ENCODE measurements around the gene TASP1.

TASP1 gene, protein sequence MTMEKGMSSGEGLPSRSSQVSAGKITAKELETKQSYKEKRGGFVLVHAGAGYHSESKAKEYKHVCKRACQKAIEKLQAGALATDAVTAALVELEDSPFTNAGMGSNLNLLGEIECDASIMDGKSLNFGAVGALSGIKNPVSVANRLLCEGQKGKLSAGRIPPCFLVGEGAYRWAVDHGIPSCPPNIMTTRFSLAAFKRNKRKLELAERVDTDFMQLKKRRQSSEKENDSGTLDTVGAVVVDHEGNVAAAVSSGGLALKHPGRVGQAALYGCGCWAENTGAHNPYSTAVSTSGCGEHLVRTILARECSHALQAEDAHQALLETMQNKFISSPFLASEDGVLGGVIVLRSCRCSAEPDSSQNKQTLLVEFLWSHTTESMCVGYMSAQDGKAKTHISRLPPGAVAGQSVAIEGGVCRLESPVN

DNA sequence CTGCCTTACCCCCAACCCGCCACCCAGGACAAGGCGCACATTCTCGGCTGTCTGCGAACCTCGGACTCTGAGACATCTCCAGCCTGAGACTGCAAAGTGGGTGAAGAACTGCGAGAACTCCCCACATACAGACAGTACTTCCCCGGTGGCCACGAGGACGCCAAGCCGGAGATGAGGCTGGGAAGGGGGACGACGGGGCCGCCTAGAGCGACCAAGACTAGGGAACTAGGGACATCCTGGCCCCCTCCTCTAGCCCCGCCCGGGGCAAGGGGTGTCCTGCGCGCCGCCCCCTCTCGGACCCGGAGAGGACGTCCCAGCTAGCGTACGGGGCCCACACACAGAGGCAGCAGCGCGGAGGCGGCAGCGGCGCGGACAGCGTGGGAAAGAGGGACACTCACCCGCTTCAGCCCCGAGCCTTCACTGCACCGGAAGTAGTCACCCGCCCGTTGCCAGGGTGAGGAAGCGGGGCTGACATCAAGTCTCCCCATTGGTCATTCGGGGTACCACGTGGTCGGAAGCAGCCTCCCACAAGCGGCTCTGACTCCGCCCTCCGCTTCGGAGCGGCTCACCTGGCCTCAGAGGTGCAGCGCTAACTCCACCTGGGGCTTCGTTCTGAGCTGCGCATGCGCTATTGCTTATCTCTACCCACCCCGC, at the start of gene TASP1:
Gene TASP1 (minus strand): TSS at position 437 of the 654 bp plus-strand sequence. CDS start 8,854 bp downstream, outside the sequence.
- H3K9me3 Mint-ChIP-seq = no peaks in the 10 kb centered on the region
- H3K4me3 Mint-ChIP-seq = peak within 1 kb of the TSS; percentile 90

DNA sequence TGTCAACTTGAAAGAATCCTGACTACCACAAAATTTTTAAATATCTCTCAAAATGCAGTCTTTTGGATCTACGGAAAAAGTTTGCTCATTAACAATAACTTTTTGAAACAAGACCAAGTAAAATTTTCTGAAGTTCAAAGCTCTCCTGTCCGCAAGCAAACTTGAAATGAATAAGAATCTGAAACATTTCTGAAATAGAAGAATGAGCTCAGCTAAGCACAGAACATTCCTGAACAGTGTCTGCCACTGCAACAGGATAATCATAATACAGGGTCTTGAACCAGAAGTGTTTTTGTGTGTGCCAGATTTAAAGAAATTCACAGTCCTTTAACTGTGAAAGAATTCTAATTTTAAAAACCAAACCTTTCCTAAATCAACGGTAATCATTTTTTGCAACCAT, 49.1 kb upstream of the TASP1 start:
- no peaks in the 10 kb centered on the region for H3K9me3 Mint-ChIP-seq
- H3K4me1 Mint-ChIP-seq = peaks cover 25% of the 10 kb centered on the region
- no peak overlapping the region for H3K27ac Mint-ChIP-seq
- ATAC-seq (ENCODE audit: low read depth) (no peak), DNase-seq (ENCODE audit: low spot score in 2 of 2) (no peak)
- H3K27me3 Mint-ChIP-seq = peaks cover 3% of the 10 kb centered on the region
- H3K36me3 Mint-ChIP-seq = no peaks in the 10 kb centered on the region
- H3K4me3 Mint-ChIP-seq = no peak overlapping the region

More for the DNA sequence above, at the start of gene TASP1:
- Mint-ChIP-seq H3K4me1 (peaks cover 18% of the 10 kb centered on the region), H3K36me3 (peaks cover 5% of the 10 kb centered on the region), H3K27ac (peak within 1 kb of the TSS; percentile 93), H3K27me3 (peaks cover 2% of the 10 kb centered on the region)
- DNase-seq (ENCODE audit: low spot score in 2 of 2) (peak; percentile 91 to 96), ATAC-seq (ENCODE audit: low read depth) (peak; percentile 98)

DNA sequence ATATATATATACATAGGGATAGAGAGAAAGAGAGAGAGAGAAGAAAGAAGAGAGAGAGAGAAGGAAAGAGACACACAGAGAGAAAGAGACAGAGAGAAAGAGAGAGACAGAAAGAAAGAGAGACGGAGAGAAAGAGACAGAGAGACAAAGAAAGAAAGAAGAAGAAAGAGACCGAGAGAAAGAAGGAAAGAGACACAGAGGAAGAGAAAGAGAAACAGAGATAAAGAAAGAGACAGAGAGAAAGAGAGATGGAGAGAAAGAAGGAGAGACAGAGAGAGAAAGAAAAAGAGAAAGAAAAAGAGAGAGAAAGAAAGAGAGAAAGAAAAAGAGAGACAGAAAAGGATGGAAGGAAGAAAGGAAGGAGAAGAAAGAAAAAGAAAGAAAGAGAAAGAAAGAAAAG, 46.9 kb upstream of the TASP1 start:
- no peak for ATAC-seq (ENCODE audit: low read depth)
- no peaks in the 10 kb centered on the region for H3K36me3 Mint-ChIP-seq
- H3K9me3 Mint-ChIP-seq = no peaks in the 10 kb centered on the region
- DNase-seq (ENCODE audit: low spot score in 2 of 2) = no peak
- peaks cover 1% of the 10 kb centered on the region for H3K27me3 Mint-ChIP-seq
- H3K4me3 Mint-ChIP-seq = no peak overlapping the region
- peaks cover 25% of the 10 kb centered on the region for H3K4me1 Mint-ChIP-seq
- H3K27ac Mint-ChIP-seq = peak overlapping the region; percentile 12

DNA sequence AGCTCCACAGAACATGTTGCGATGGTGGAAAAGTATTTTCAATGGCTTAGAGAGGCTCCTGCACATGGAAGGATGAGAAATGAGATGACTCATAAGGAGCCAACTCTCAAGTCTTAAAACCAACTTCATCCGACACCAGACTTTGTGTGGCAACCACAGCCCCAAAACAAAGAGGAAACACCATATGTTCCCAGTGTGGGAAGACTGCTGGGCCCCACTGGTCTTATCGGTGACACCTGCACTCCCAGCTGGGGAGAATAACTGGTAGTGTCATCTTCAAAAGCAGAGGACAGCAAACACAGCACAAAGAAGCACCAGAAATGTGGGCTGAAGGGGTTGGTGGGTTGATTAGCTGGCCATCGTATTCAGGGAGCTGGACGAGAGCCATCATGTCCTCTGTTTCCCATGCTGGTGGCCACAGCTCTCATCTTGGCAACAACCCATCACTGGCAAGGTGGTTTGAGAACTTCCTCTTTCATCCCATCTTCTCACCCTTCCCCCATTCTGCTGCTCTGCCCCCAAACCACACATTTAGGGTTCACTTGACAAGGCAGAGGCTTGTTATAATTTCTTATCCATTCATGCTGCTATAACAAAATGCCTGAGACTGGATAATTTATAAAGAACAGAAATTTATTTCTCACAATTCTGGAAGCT, 46.0 kb upstream of the TASP1 start:
- DNase-seq (ENCODE audit: low spot score in 2 of 2) = peak; percentile 10 to 14
- Mint-ChIP-seq H3K4me3 (peak overlapping the region; percentile 38), H3K36me3 (no peaks in the 10 kb centered on the region), H3K27me3 (peaks cover 1% of the 10 kb centered on the region), H3K9me3 (no peaks in the 10 kb centered on the region), H3K27ac (peak overlapping the region; percentile 65), H3K4me1 (peaks cover 25% of the 10 kb centered on the region)
- ATAC-seq (ENCODE audit: low read depth) = peak; percentile 92

DNA sequence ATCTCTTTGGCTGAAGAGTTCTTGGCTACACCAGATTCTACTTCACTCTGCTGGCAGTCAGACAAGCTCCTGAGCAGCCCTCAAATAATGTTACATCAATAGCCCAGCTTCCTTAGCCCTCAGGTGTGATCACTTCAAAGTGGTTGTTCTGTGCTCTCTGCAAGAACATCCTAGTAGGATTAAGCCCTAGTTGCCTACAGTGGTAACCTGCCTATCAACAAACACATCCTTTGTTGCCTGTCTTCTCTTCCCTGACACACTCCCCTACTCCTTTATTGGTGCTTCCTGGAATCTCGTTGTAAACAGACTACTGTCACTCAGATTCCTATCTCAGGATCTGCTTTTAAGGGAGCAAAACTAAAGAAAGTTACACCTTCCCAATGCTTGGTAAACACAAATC, 45.1 kb upstream of the TASP1 start:
- Mint-ChIP-seq H3K4me3 (no peak overlapping the region), H3K27ac (peak overlapping the region; percentile 65), H3K27me3 (peaks cover 1% of the 10 kb centered on the region), H3K36me3 (no peaks in the 10 kb centered on the region), H3K9me3 (no peaks in the 10 kb centered on the region), H3K4me1 (peaks cover 25% of the 10 kb centered on the region)
- no peak for ATAC-seq (ENCODE audit: low read depth)
- DNase-seq (ENCODE audit: low spot score in 2 of 2) = no peak

DNA sequence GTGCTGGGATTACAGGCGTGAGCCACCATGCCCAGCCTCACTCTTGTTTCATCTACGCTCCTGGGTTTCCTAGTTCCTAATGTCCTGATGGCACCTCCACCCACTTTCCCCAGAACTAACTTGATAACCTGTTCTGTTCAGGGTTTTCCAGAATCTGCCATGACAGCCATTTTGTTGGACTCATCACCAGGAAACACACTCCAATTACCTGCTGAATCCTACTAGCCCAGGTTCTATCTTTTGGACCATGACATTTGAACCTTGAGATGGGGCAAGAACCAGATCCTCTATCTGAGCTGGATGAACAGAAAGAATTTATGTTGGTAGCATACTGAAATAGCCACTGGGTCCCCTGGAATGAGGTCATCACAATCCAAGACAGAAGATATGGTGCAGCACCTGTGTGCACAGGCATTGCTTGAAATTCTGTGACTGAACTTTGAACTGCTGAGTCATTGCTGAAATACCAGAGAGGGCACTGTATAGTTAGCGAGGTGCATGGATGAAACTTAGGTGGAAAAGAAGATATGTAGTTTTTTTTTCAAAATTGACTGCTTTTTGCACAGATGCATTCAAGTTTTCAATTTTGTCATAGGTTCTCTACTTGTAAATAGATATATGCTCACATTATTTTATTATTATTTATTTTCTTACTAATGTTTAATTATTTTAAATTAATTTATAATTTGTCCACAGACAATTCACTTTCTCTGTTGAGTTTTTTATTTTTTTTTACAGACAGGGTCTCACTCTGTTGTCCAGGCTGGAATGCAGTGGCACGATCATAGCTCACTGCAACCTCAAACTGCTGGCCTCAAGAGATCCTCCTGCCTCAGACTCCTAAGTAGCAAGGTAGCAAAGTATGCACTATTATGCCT, 42.8 kb upstream of the TASP1 start:
- ATAC-seq (ENCODE audit: low read depth) (no peak), DNase-seq (ENCODE audit: low spot score in 2 of 2) (no peak)
- Mint-ChIP-seq H3K27me3 (peaks cover 1% of the 10 kb centered on the region), H3K9me3 (no peaks in the 10 kb centered on the region), H3K27ac (peak overlapping the region; percentile 29), H3K4me1 (peaks cover 23% of the 10 kb centered on the region), H3K4me3 (no peak overlapping the region), H3K36me3 (no peaks in the 10 kb centered on the region)

DNA sequence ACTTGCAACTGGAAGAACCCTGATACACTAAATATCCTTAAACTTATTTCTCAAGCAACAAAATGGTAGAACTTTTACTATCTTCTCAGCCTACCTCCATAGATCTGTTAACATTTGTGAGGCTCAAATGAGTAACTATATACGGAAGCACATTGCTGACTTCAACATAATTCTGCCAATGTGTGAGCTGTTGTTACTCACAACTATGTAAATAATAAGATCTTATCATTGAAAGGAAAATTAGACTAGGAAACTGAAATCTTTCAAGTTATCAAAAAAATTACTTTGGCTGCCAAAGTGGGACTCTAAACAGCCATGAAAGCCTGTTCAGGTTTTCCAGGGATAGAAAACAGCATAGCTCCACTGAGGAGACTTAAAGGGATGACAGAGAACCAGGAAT, 40.2 kb upstream of the TASP1 start:
- Mint-ChIP-seq H3K36me3 (no peaks in the 10 kb centered on the region), H3K4me1 (peaks cover 7% of the 10 kb centered on the region), H3K27me3 (peaks cover 2% of the 10 kb centered on the region), H3K4me3 (no peak overlapping the region), H3K27ac (no peak overlapping the region), H3K9me3 (no peaks in the 10 kb centered on the region)
- ATAC-seq (ENCODE audit: low read depth) (no peak), DNase-seq (ENCODE audit: low spot score in 2 of 2) (no peak)

DNA sequence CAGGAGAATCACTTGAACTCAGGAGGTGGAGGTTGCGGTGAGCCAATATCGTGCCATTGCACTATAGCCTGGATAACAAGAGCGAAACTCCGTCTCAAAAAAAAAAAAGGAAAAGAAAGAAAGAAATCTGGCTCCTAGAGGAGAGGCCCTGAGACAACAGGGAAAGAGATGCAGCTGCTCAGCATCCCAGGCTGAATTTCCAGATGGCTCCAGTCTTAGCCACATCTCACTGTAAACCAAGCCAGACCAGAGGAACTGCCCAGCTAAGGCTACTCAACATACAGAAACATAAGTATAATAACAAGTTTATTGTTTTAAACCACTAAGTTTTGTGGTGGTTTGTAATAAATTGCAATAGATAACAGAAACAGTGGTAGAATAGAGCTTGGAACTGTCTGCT, 38.5 kb upstream of the TASP1 start:
- no peaks in the 10 kb centered on the region for H3K4me1 Mint-ChIP-seq
- H3K9me3 Mint-ChIP-seq = no peaks in the 10 kb centered on the region
- H3K27ac Mint-ChIP-seq = no peak overlapping the region
- no peak overlapping the region for H3K4me3 Mint-ChIP-seq
- peaks cover 2% of the 10 kb centered on the region for H3K27me3 Mint-ChIP-seq
- H3K36me3 Mint-ChIP-seq = no peaks in the 10 kb centered on the region
- DNase-seq (ENCODE audit: low spot score in 2 of 2) (no peak), ATAC-seq (ENCODE audit: low read depth) (no peak)

DNA sequence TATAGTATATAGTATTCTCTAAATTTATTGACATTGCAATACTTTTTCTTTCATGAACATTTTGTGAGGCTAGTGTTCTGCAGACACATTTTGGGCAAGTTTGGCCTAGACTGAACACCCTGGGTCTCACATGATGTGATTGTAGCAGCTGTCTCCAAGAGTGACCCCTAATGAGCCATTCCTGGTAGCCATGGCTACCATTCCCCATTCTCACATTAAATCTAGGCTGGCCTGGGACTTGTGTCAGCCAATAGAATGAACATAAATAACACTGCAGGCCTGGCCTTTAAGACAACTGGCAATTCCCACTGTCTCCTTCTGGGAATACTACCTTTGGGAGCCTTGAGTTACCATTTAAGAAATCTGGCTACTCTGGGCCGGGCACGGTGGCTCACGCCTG, 38.0 kb upstream of the TASP1 start:
- Mint-ChIP-seq H3K27ac (no peak overlapping the region), H3K4me1 (no peaks in the 10 kb centered on the region), H3K27me3 (peaks cover 5% of the 10 kb centered on the region), H3K4me3 (no peak overlapping the region), H3K36me3 (no peaks in the 10 kb centered on the region), H3K9me3 (no peaks in the 10 kb centered on the region)
- no peak for DNase-seq (ENCODE audit: low spot score in 2 of 2)
- ATAC-seq (ENCODE audit: low read depth) = no peak

DNA sequence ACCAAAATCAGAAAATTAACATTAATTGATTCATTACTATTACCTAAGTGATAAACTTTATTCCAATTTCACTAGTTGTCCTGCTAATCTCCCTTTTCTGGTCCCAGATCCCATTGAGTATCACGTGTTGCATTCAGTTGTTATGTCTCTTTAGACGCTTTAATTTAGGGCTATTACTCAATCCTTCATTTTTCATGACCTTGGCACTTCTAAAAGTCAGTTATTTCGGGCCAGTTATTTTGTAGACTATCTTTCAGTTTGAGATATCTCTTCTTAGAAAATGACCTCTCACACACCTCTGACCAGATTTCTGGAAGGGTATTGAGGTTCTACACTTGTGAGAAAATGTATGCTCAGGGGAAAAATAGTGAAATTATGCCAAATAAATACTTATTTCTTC, 34.0 kb upstream of the TASP1 start:
- H3K27me3 Mint-ChIP-seq = peaks cover 6% of the 10 kb centered on the region
- no peak overlapping the region for H3K27ac Mint-ChIP-seq
- no peaks in the 10 kb centered on the region for H3K9me3 Mint-ChIP-seq
- H3K4me3 Mint-ChIP-seq = no peak overlapping the region
- no peak for ATAC-seq (ENCODE audit: low read depth)
- H3K4me1 Mint-ChIP-seq = peaks cover 5% of the 10 kb centered on the region
- no peak for DNase-seq (ENCODE audit: low spot score in 2 of 2)
- no peaks in the 10 kb centered on the region for H3K36me3 Mint-ChIP-seq

DNA sequence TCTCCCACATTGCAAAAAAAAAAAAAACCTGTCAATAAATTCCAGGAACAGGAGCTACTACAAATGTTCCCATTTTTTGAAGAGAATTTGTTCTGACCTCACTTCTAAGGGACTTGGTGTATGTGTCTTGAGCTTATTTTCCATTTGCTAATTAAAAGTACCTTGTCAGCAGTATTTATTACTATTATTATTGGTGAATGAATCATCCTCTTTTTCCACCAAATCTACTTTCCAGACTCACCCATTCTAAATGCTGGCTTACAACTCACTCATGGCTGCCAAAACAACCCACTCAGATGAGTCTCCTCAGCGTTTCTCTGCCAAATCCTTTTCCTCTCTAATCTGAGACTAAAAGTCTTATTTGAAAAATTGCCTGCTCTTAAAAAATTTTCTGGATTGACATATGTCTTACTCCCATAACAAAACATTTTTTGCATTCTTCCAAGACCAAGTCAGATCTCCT, 33.2 kb upstream of the TASP1 start:
- H3K36me3 Mint-ChIP-seq = no peaks in the 10 kb centered on the region
- no peak overlapping the region for H3K27ac Mint-ChIP-seq
- no peak overlapping the region for H3K4me3 Mint-ChIP-seq
- H3K27me3 Mint-ChIP-seq = peaks cover 6% of the 10 kb centered on the region
- peaks cover 5% of the 10 kb centered on the region for H3K4me1 Mint-ChIP-seq
- no peaks in the 10 kb centered on the region for H3K9me3 Mint-ChIP-seq
- DNase-seq (ENCODE audit: low spot score in 2 of 2) (no peak), ATAC-seq (ENCODE audit: low read depth) (no peak)

DNA sequence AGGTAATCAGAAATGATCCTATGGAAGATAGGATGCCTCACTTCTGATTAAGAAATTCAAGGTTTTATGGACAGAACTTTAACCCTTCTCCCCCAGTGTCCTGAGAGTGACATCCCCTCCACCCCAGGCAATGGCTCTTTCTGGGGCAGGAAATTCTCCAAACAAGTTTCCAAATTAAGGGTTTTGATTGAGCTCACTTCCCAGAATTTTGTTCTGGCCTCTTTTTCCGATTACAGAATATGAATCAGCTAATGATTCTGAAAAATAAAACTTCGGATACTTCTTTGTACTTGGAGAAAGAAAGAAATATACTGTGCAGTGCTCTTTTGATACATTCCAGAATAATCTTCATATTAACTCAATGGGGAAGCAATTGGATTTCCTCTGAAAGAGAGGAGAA, 32.8 kb upstream of the TASP1 start:
- Mint-ChIP-seq H3K9me3 (no peaks in the 10 kb centered on the region), H3K4me1 (peaks cover 5% of the 10 kb centered on the region), H3K27me3 (peaks cover 6% of the 10 kb centered on the region), H3K27ac (no peak overlapping the region), H3K36me3 (no peaks in the 10 kb centered on the region), H3K4me3 (no peak overlapping the region)
- no peak for ATAC-seq (ENCODE audit: low read depth)
- DNase-seq (ENCODE audit: low spot score in 2 of 2) = no peak

DNA sequence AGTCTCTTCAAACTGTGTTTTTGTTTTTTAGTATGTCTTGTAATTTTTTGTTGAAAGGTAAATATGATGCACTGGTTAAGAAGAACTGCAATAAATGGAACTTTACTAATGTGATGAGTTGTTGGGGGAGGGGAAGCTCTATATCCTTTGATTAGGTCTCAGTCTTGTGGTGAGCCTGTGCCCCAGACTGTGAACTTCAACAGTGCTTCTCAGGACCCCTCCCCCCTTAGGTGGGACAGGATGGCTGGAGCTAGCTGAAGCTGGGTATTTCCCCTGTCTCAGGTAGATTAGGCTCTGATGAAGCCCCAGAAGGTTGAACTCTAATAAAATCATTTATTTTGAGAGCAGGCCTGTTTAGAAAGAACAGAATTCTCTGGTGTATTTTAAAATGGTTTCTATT, 31.4 kb upstream of the TASP1 start:
- Mint-ChIP-seq H3K4me3 (no peak overlapping the region), H3K4me1 (peaks cover 5% of the 10 kb centered on the region), H3K27ac (no peak overlapping the region), H3K9me3 (no peaks in the 10 kb centered on the region), H3K36me3 (no peaks in the 10 kb centered on the region), H3K27me3 (peaks cover 6% of the 10 kb centered on the region)
- DNase-seq (ENCODE audit: low spot score in 2 of 2) (no peak), ATAC-seq (ENCODE audit: low read depth) (no peak)

All from memory B cell (primary cell).